A204.1 (cell line): Measurements from ENCODE around the gene COG3.

Source experiments
- FAIRE-seq: peaks from 2 replicates; lab custom pipeline; 2012; peaks lifted over from hg19 to GRCh38; lab: Jason Lieb, UNC

The COG3 gene

DNA sequence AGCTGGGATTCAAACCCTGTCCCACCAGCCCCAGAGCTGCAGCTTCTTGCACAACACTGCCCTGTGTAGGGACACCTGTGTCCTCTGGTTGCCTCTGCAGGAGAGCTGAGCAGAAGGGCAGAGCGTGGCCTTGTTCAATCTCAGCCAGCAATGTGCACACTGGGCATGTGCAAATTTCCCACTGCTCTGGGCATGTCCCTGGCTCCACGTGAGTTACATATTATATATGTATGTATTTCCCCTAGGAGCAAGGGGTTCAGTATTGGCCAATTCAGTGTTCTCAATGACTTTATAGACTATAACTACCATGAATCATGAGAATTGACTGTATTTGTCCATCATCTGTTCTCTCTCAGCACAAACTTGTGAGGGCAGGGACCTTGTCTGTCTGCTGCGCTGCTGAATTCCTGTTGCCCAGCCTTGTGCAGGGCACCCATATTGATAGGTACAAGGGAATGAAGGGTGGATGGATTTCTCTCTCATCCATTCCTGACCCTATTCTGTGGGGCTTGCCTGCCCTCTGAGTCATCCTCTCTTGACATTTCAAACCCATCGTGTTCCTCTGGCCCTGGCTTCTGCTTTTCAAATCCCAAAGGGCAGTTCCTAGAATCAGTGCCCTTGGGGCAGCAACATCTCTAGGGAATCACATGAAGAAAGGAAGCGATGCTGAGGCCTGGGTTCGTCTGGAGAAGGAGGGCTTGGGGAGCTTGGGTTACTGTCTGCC lies 81.1 kb downstream of the COG3 start:
- FAIRE-seq: no peak

- FAIRE-seq: no peak
Measured at GRCh38 chr13:45546410-45546765, 81.6 kb downstream of the COG3 start.

GRCh38 chr13:45548281-45548680 lies 83.5 kb downstream of the COG3 start:
- FAIRE-seq: no peak

GRCh38 chr13:45554604-45555109 lies 89.9 kb downstream of the COG3 start:
- FAIRE-seq: no peak

DNA sequence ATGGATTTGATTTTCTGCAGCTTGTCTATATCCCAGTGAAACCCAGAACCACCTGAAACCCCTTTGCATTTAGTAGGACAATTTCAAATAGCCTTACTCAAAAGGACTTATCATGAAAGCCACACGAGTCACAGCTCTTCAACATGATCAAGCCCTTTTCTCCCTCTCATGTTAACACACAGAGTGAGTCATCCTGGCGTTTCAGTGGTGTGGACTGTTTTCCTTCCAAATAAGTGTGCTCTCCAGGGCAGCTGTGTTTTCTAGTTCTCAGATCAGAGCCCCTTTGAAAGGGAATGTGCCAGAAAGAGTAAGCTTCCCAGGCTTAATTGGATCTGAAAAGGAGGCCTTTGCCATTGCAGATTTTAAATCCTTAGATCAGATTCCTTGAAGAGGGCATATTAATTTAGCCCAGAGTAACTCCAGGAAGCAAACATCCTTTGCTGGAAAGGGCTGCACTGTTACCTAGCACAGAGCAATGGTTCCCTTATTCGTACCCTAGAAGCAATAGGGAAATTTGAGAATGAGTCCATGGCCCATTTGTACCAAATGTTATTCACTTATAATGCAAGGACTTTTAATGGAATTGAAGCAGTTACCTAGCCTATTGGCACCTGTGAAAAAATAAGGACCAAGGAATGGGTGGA lies 99.5 kb downstream of the COG3 start:
- FAIRE-seq: no peak

DNA sequence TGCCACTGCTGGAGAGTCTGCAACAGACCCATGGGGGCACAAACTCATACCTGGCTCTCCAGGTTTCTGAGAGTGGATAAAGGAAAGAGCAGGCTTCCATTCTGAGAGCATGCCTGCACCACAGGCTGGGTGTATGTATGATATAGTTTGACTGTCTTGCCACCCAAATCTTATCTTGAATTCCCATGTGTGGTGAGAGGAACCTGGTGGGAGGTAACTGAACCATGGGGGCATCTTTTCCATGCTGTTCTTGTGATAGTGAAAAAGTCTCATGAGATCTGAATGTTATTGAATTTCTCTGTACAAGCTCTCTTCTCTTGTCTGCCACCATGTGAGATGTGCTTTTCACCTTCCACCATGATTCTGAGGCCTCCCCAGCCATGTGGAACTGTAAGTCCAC lies 100.6 kb downstream of the COG3 start:
- FAIRE-seq: no peak

- FAIRE-seq: no peak
Measured at GRCh38 chr13:45575146-45575829, 110.5 kb downstream of the COG3 start.

DNA sequence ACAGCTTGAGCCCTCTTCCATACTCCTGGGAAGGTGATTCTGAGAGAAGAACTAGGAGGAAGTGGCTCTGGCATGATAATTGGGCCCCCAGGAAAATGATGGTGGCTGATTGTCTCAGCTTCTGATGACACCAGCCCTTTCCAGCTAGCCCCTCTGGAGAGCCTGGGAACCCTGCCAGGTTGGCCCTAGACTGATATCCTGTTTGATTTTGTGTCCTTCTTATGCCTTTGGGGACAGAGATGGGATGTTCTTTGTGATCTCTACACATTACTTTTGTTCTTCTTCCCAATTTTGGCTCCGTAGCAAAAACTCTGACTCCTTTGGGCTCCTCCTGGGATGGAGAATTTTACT lies 111.1 kb downstream of the COG3 start:
- FAIRE-seq: no peak

- FAIRE-seq: no peak
Measured at GRCh38 chr13:45576466-45576865, 111.7 kb downstream of the COG3 start.

- no peak for FAIRE-seq
Measured at GRCh38 chr13:45582408-45583076, 117.8 kb downstream of the COG3 start.

DNA sequence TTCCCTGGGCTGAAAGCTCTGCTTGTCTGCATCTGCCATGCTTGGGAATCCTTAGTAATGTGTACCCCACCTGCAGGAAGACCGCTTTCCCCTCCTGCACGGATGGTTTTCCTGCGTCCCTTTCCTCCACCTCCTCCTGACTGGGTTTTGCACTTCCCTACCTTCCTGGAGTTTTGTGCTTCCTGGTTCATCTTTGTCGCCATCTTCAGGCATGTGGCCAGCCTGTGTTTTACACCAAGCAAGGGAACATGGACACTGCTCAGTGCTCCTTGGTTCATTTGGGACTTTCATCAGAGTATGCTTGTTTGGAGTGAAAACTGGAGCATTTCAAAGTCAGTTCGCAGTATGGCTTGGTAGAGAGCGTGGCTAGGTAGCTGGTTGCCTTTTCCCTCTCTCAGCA lies 120.1 kb downstream of the COG3 start:
- FAIRE-seq: no peak
